ENCODE data around the gene ZC3H12D. TPM values are rescaled to one million over a fixed set of nuclear protein-coding genes. Genes with fewer than 3 reads are reported as not detected.

ZC3H12D gene
- total and polyA plus RNA-seq, 2 of the 8 experiments (the other 6 are each of a cell fraction or from before 2014, with no cell fraction given), result 0.05 to 0.07 TPM

DNA sequence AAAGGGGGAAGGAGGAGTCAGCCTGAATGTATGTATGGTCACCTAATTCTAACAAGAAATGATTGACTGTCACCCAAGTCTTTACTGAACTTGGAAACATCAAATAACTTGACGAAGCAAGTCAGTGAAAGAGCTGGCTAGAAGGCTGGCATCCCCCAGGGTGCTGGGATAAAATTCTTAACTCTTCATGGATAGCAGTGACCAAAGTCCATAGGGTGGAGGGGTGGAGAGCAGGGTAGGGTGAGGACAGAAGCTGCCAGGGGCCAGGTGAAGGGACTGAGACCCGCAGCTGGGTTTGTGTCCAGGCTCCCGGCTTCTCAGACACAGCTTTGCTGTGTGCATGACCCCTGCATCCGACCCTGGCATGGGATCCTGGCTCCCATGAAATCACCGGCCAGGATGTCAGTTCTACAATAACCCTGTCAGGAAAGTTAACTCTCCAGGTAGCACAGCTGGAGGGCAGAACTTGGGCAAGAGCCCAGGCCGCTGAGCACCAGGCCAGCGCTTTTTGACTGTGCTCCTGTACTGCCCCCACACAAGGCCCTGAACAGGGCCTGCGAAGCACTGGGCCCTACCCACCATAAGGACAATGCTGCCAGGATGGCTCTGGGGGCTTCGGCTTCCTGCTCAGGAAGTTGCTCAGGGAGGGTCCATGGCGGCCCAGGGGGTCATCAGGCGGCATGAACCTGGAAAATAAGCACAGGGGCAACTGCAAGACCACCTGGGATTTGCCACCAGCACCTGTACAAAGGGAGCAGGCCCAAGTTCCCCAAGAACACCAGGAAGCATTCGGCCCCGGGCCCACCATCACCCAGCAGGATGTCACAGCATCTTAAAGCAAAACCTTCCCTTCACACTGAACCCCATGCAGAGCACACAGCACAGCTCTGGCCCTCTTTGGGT, 32.5 kb downstream of the ZC3H12D start (continued):
- TF ChIP-seq EZH2 (IDR thresholded peaks at IDR 0.05; ENCODE audit: low read depth, low read length, severe bottlenecking) (no peak), JUN (IDR thresholded peaks at IDR 0.05; ENCODE audit: low read depth, low read length) (no peak), KDM4A (IDR thresholded peaks at IDR 0.05; ENCODE audit: low read depth, low read length, severe bottlenecking) (no peak), YY1 (IDR thresholded peaks at IDR 0.05; ENCODE audit: low read depth, low read length) (no peak)
